ENCODE results near the gene WSCD2.

DNA sequence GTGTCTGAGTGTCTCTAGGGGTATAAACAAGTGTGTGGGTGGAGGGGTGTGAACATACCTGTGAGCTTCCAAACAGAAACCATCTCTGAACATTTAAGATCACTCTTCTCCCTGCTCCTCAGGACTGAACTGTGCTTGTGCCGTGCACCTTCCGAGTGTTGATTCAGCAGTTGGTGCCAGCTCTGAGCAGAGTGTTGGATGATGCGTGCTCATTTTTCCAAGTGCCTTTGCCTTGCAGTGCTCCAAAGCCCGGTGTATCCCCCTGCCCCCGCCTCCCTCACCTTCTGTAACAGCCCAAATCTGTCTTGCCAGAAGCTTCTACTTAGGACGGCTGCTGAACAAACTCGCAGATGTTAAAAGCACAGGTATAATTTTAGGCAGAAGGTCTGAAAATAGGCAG, 4.4 kb downstream of the WSCD2 start:
- TF ChIP-seq CTCF (IDR thresholded peaks at IDR 0.05; ENCODE audit: borderline replicate concordance, extremely low read depth, low read length, poor library complexity, severe bottlenecking) = no peak
- TF ChIP-seq EZH2 (IDR thresholded peaks at IDR 0.05; ENCODE audit: borderline replicate concordance, low read depth, low read length, severe bottlenecking) = no peak
